Ishikawa (cell line): ENCODE data around the gene PLPP3.

ENCODE experiments used
- EGR1 ChIP-seq: IDR thresholded peaks from 2 replicates; pipeline ENCODE4 v1.6.1; 2012
- EP300 ChIP-seq: IDR thresholded peaks from 2 replicates; pipeline ENCODE4 v1.6.1; 2012; ENCODE audit warnings: borderline replicate concordance
- RAD21 ChIP-seq: IDR thresholded peaks from 2 replicates; pipeline ENCODE4 v1.6.1; 2012; ENCODE audit warnings: low read depth
- TCF12 ChIP-seq: IDR thresholded peaks from 2 replicates; pipeline ENCODE4 v1.6.1; 2012; ENCODE audit warnings: low read depth
- YY1 ChIP-seq: IDR thresholded peaks from 2 replicates; pipeline ENCODE4 v1.6.1; 2012; ENCODE audit warnings: low read depth

DNA sequence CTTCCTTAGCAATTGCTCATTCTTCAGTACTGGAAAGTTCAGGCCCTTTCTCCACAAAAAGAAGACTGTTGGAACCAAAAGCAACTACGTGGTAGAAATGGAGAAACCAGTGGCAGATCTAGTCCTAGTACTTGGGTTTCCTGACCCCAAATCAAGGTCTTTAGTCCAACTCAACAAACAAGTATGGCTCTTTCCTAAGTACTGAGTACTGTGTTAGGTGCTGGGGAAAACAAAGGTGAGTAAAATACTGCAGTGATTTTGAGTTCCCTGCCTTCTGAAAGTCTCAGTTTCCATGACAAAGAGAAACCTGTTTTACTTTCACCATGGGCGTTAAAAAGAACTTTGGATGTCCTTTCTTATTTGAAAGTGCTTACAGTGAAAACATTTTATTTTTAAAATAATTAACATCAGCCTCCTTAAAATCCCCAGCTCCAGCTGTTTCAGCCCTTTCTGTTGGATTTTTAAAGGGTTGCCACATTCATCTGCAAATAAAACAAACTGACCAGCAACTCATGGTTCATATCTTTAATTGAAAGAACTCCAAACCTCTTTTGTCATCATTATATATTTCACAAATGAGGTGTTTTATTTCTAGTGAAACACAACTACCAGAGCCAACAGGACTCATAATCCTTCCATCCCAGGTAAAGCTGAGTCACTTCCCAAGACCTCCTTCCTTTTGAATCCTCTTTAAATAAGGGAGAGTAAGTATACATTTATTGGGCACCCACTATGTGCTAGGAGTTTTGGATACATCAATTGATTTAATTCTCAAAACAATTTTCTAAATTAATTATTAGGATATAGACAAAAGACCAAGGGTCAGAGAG, 35.4 kb downstream of the PLPP3 start:
- TF ChIP-seq RAD21 (no peak), EGR1 (no peak), TCF12 (no peak), EP300 (no peak), YY1 (no peak)
